Fibroblast of pulmonary artery (primary cell): ENCODE results near the gene SLC38A10.
A peak's percentile ranks its signal among the peaks of the same experiment; 100 is the strongest.

Source experiments
- DNase-seq: peaks from one replicate; pipeline ENCODE4 v3.0.0-alpha.2; 2010; ENCODE audit warnings: low read depth
- H3K4me3 ChIP-seq: replicated peaks from 2 replicates; pipeline ENCODE4 v1.5.1; 2011; ENCODE audit warnings: low read depth, mild to moderate bottlenecking, control low read depth, low read length, moderate library complexity
- CTCF ChIP-seq: IDR thresholded peaks from 2 replicates; pipeline ENCODE4 v1.5.1; 2011; ENCODE audit warnings: mild to moderate bottlenecking, control low read depth, low read length, inconsistent platforms; ENCODE audit errors: missing control alignments

The SLC38A10 gene

DNA sequence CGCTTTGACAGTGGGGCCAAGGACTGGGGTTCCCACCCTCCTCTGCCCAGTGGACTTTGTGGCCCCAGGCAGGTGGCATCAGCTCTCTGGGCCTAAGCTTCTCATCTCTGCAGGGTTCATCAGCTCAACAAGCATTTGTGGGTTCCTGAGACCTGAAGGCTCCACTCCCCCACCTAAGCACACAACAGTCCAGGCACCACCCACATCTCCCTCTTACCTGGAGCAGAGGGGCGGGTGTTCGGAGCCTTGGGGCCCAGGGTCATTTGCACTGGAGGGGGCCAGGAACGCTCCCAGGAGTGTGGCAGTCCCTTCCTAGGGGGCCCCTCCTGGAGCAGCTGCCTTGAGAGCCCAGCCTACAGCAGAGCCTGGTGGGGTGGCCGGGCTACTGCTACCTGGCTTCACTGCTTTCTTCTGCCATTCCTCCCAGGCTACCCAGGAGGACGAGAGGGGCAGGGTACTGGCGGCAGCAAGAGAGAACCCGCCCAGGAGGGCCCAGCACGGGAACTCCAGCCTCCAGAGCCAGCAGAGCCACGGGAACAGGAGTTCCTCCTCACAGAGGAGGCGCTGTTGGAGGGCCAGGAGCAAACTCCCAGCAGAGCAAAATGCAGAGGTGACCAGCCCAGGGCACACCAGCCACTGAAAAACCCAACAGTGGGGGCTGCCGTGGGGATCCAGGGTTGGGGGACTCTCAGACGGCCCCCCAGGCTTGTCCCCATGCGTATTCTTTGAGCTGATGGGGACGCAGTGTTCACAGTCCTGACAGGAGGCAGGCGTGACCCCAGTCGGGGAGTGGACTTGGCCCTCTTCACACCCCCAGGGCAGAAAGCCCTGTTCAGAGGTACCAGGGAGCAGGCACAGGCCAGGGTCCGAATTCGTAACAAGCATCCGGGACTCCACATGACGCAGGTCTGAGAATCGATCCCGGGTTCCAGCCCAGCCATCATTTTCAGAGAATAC is 35.1 kb upstream of the SLC38A10 start:
- H3K4me3 ChIP-seq = no peak overlapping the region
- no peak for DNase-seq
- no peak for TF ChIP-seq CTCF

GRCh38 chr17:81328978-81329926 is 34.1 kb upstream of the SLC38A10 start:
- DNase-seq = peak; percentile 78
- no peak for TF ChIP-seq CTCF
- H3K4me3 ChIP-seq = no peak overlapping the region

DNA sequence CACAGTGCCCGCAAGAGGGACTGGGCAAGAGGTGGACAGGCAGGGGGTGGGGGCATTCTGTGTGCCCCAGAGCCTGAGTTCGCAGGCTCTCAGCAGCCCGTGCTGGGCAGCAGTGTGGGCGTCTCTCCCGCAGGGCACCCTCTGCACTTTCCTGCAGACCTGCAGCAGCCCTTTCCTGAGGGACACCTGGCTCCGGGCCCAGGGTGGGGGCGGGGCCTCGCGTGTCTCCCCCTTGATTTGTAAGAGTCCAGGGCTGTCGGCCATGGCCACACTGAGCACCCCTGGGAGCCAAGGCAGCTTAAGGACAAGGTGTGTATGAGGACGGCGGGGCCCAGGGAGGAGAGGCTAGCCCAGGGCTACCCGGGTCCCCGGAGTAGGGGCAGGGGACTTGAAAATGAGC is 33.4 kb upstream of the SLC38A10 start:
- no peak overlapping the region for H3K4me3 ChIP-seq
- DNase-seq = no peak
- no peak for TF ChIP-seq CTCF

DNA sequence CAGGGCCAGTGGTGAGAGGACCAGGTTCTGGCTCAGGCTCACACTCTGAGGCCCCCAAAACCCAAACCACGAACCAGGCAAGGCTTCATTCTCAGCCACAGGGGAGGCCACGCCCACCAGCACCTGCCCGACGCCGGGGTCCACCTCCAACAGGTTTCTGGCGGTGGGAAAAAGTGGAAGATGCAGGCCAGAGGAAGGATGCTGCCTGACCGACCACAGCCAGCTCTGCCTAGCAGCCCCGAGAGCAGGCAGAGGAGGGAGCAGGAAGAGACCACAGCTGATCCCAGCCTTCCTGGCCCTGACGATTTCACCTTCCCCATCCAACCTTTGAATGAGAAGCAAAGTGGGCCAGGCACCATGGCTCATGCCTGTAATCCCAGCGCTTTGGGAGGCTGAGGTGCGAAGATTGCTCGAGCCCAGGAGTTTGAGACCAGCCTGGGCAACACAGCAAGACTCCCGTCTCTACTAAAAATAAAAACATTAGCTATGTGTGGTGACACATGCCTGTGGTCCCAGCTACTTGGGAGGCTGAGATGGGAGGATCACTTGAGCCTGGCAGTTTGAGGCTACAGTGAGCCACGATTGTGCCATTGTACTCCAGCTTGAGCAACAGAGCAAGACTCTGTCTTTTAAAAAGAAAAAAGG is 30.7 kb upstream of the SLC38A10 start:
- no peak overlapping the region for H3K4me3 ChIP-seq
- no peak for TF ChIP-seq CTCF

DNA sequence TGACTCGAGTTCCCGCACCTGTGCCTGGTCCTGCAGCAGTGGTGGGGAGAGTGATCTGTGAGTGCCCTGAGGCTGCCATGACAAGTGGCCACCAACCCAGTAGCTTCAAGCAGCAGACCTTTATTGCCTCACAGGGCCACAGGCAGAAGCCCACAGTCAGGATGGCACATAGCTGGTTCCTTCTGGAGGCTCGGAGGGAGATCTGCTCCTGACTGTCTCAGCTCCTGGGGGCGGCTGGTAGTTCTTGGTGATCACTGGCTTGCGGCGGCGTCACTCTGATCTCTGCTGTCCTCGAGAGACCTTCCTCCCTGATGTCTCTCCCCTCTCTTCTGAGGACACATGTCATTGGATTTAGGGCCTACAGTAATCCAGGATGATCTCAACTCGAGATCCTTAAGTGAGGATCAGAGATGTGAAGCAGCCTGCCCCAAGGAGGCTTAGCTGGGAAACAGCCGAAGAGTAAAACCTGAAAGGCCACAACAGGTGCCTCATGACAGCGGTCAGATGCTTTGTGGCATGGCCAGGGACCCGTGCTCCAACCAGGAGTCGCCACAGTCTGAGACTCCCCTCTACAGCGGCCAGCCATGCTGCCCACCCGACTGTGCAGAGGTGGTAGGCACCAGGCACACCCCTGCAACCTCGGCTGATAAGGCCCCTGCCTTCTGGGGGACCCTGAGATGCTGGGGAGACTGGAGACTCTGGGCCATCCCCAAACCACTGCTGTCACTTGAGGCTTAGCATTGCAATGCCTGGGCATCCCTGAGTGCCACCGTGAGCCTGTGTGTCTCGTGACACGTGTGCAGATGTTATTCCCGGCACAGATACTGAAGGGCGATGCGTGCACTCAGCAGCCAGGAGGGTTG is 30.0 kb upstream of the SLC38A10 start:
- TF ChIP-seq CTCF = no peak
- DNase-seq = no peak
- no peak overlapping the region for H3K4me3 ChIP-seq

More for the DNA sequence above, 30.7 kb upstream of the SLC38A10 start:
- no peak for DNase-seq
